AG09319 (cell line): Measurements from ENCODE around the gene CRYM.

ENCODE experiments used
- DNase-seq: peaks from one replicate; pipeline ENCODE4 v3.0.0-alpha.2; 2010; ENCODE audit warnings: low read depth; ENCODE audit errors: extremely low read depth
- CTCF ChIP-seq: IDR thresholded peaks from 2 replicates; pipeline ENCODE4 v1.5.1; 2011; ENCODE audit warnings: low read depth, mild to moderate bottlenecking, inconsistent platforms, low read length, moderate library complexity

The CRYM gene

GRCh38 chr16:21222495-21223337 is 55.4 kb downstream of the CRYM start:
- no peak for TF ChIP-seq CTCF
- DNase-seq = no peak

GRCh38 chr16:21219551-21219950 is 58.5 kb downstream of the CRYM start:
- no peak for DNase-seq
- TF ChIP-seq CTCF = no peak

- no peak for DNase-seq
- TF ChIP-seq CTCF = no peak
These were observed 59.9 kb downstream of the CRYM start for GRCh38 chr16:21218153-21218552.

GRCh38 chr16:21217121-21217520 is 61.0 kb downstream of the CRYM start:
- no peak for TF ChIP-seq CTCF
- DNase-seq = no peak

- no peak for DNase-seq
- TF ChIP-seq CTCF = no peak
These were observed 64.0 kb downstream of the CRYM start for GRCh38 chr16:21214086-21214485.

GRCh38 chr16:21211486-21211885 is 66.6 kb downstream of the CRYM start, which contains the start of gene ZP2:
Gene ZP2, minus strand, starts transcription at chr16:21211574. Its CDS starts 27 bp downstream, at chr16:21211547.
- TF ChIP-seq CTCF = no peak
- no peak for DNase-seq
